ENCODE results near the gene HEY2. TPM values are rescaled to one million over a fixed set of nuclear protein-coding genes. Genes with fewer than 3 reads are reported as not detected.

Gene HEY2
- polyA plus RNA-seq, 3 donors from 2014 or later = 0.72 to 2.1 (median 0.76) TPM

DNA sequence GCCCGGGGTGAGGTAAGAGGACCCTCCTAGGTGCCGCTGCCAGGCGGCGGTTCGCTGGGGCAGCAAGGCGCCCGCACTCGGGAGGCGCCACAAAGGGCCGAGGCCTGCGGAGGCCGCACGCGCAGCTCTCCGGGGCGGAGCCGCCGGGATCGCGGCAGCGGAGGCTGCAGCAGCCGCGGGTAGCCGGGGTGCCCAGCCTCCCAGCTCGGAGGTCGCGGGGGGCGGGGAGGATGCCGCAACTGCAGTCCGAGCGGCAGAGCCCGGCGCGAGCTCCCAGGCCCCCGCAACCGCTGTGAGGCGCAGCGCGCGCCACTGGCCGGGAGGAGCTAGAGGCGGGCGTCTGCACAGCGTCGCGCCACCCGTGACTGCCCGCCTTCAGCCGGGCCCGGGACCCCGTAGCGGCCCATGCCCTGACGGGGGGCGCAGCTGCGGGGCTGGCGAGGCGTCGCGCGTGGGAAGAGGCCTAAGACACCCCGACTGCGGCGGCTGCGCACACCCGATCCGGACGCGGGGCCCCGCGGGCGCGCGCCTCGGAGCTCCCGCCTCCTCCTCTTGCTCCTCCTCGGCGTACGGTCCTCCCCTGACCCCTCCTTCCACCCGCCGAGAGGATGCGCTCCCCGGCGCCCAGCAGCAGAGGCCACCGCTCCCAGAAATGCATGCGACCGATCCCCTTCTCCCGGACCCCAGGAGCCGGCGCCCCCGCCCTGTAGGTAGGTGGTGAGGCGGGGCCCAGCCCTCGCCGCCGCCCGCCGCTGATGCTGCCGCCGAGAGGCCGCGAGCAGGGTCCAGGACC lies 41.1 kb downstream of the HEY2 start, which contains the start of gene NCOA7:
NCOA7 (plus strand) TSS at position 603 of the 793 bp plus-strand sequence. CDS start 24,395 bp downstream, outside the sequence.
- peaks cover 56 to 63% of the 10 kb centered on the region in 2 donors for H3K4me1 Mint-ChIP-seq

DNA sequence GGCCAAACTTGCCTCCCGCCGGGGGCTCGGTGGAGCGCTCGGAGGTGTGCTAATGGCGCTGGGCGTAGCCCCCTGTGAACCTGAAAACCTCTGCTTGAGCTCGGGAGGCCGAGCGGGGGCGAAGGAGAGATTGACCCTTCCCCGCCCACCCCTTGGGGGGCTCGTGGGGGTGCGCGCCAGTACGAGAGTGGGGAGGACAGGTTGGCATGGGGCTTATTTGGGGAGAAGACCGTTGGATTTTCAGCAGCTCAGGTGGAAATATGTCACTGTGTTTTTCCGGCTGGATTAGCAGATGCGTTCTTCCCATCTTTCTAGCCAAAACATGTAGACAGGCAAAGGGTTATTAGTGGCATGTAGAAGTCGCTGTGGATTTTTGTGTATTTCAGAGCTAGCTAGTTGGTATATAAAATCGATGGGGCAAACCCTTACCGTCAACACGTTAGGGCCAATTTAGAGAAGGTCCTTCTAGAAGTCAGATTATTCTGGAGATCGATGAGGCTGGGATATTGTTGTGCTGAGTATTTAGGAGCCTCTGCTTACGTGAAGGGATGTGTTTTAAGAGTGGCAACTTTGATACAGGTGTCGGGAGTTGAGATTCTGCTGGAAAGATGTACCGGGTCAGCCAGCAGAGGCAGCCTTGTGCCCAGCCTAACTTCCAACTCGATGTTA lies 41.9 kb downstream of the HEY2 start:
- H3K9me3 Mint-ChIP-seq = no peaks in the 10 kb centered on the region
- peak overlapping the region; percentile 91 to 98 (median 93) for H3K4me3 Mint-ChIP-seq
- peak overlapping the region; percentile 77 to 95 (median 92) for H3K27ac Mint-ChIP-seq
- peaks cover 0 to 5% (median 0%) of the 10 kb centered on the region in 3 donors for H3K36me3 Mint-ChIP-seq
- peaks cover 0 to 10% (median 4%) of the 10 kb centered on the region in 3 donors for H3K27me3 Mint-ChIP-seq (ENCODE audit: low read depth in 3 of 3)
- H3K4me1 Mint-ChIP-seq = peaks cover 59 to 66% of the 10 kb centered on the region in 2 donors
- peak; percentile 29 to 48 (median 35) for DNase-seq

More for the DNA sequence above, 41.1 kb downstream of the HEY2 start, which contains the start of gene NCOA7:
- H3K27ac Mint-ChIP-seq = peak within 1 kb of the TSS; percentile 94 to 99 (median 98)
- no peaks in the 10 kb centered on the region for H3K9me3 Mint-ChIP-seq
- DNase-seq = peak; percentile 79 to 83 (median 83)
- H3K27me3 Mint-ChIP-seq (ENCODE audit: low read depth in 3 of 3) = peaks cover 0 to 10% (median 4%) of the 10 kb centered on the region in 3 donors
- peak within 1 kb of the TSS; percentile 92 to 98 (median 93) for H3K4me3 Mint-ChIP-seq
- H3K36me3 Mint-ChIP-seq = peaks cover 0 to 5% (median 0%) of the 10 kb centered on the region in 3 donors

DNA sequence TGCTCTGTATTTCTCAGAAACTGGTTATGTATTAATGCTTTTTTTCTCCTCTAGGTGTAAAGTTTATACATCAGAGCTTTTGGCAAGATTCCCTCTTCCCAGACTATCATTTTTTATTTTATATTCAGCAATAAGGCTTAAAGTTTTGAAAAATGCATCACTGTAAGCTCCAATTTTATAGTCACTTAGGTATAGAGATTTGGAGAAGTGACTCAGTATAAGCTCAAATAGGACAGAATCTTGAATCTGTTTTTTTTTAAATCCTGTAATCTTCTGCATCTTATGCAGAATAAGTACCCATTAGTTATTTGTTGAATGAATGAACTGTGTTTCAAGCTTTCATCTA lies 42.4 kb downstream of the HEY2 start:
- Mint-ChIP-seq H3K9me3 (no peaks in the 10 kb centered on the region), H3K4me3 (peak overlapping the region; percentile 91 to 98 (median 93)), H3K36me3 (peaks cover 0 to 5% (median 0%) of the 10 kb centered on the region in 3 donors), H3K27me3 (ENCODE audit: low read depth in 3 of 3) (peaks cover 0 to 10% (median 4%) of the 10 kb centered on the region in 3 donors), H3K4me1 (peaks cover 59 to 66% of the 10 kb centered on the region in 2 donors), H3K27ac (peak overlapping the region; percentile 77 to 95 (median 92))
- DNase-seq = no peak

DNA sequence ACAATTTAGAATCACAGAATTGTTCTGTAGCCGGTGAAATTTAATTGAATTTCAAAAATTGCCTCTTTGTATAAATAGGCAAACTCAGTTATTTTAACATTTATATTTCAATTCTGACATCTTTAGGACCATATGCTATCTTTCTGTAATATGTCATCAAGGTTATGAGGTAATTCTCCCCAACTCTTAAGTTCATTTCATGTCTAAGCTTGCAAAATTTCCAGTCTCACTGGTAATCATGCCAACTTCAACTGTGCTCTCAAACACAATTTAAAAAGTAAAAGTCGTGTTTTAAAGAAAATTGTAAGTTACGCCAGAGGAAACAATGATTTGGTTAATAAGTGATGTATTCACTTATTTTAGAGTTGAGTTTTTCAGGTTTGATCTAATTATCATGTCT lies 42.7 kb downstream of the HEY2 start:
- H3K4me1 Mint-ChIP-seq = peaks cover 58 to 66% of the 10 kb centered on the region in 2 donors
- H3K27ac Mint-ChIP-seq = peak overlapping the region in 2 of 6 donors; percentile 11 to 77
- peaks cover 0 to 10% (median 4%) of the 10 kb centered on the region in 3 donors for H3K27me3 Mint-ChIP-seq (ENCODE audit: low read depth in 3 of 3)
- DNase-seq = no peak
- no peaks in the 10 kb centered on the region for H3K9me3 Mint-ChIP-seq
- H3K36me3 Mint-ChIP-seq = peaks cover 0 to 4% (median 0%) of the 10 kb centered on the region in 3 donors
- peak overlapping the region; percentile 91 to 98 (median 93) for H3K4me3 Mint-ChIP-seq

DNA sequence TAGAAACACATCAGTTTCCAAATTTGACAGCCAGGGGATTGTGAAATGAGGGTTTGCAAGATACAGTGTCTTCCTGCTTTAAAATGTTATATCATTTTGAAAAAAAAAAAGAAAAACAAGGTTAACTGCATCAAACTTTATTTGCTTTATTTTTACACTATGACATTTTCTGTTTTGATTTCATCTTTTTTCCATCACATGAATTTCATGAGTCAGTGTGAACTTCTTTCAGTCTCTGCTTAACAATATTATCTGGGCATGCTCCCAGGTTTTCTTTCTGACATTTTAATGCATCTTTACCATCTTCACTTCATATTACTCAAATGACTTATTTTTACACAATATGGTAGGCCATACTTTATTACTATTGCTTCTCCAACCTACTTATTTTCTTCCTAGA lies 43.2 kb downstream of the HEY2 start:
- H3K4me1 Mint-ChIP-seq = peaks cover 60 to 71% of the 10 kb centered on the region in 2 donors
- no peak for DNase-seq

DNA sequence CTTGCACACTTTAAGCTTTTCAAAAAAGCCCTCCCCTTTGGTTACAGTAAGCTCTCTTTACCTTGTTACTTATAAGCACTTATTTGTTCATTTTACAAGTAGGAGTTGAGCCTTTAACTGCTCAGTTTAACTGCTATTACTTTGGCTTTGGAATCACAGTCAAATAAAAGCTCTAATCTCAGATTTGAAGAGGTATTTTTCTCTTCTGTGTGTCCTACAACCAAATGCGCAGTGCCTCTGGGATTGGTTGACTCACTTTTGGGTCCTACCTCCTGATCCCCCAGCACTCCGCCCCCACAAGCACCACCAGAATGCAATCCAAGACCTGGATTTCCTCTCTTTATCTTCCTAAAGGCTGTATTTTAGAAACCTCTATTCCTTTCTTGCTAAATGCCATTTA lies 43.8 kb downstream of the HEY2 start:
- no peak for DNase-seq
- Mint-ChIP-seq H3K4me3 (peak overlapping the region in 2 of 5 donors; percentile 18 to 41), H3K9me3 (no peaks in the 10 kb centered on the region), H3K36me3 (peaks cover 0 to 4% (median 0%) of the 10 kb centered on the region in 3 donors), H3K27ac (peak overlapping the region in 2 of 6 donors; percentile 24 to 54), H3K4me1 (peaks cover 57 to 71% of the 10 kb centered on the region in 2 donors), H3K27me3 (ENCODE audit: low read depth in 3 of 3) (peaks cover 0 to 10% (median 4%) of the 10 kb centered on the region in 3 donors)

More for the DNA sequence above, 43.2 kb downstream of the HEY2 start:
- Mint-ChIP-seq H3K27ac (peak overlapping the region in 2 of 6 donors; percentile 13 to 60), H3K27me3 (ENCODE audit: low read depth in 3 of 3) (peaks cover 0 to 10% (median 4%) of the 10 kb centered on the region in 3 donors), H3K4me3 (peak overlapping the region in 4 of 5 donors; percentile 15 to 92 (median 41)), H3K36me3 (peaks cover 0 to 3% (median 0%) of the 10 kb centered on the region in 3 donors), H3K9me3 (no peaks in the 10 kb centered on the region)

DNA sequence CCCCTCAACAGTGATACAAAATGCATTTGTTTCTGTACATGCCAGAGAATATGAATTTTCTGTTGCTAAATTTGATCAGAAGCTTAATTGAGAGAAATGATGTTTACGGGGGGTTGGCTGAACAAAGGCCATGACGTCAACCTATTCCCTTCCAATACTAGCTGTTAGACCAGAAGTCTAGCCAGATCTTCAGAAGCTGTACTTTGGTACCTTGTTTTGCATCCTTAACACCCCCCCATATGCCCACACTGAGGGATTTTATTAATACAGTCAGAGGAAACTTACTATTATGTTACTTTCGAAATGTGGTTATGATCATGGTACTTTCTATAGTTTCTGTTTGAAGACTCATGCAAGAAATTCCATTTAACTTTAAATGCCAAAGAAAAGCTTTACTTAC lies 44.4 kb downstream of the HEY2 start:
- Mint-ChIP-seq H3K9me3 (no peaks in the 10 kb centered on the region), H3K36me3 (peaks cover 0 to 5% (median 0%) of the 10 kb centered on the region in 3 donors), H3K4me1 (peaks cover 57 to 71% of the 10 kb centered on the region in 2 donors), H3K27me3 (ENCODE audit: low read depth in 3 of 3) (peaks cover 0 to 10% (median 4%) of the 10 kb centered on the region in 3 donors), H3K4me3 (peak overlapping the region in 1 of 5 donors; percentile 41), H3K27ac (peak overlapping the region in 2 of 6 donors; percentile 40 to 54)
- peak in 1 of 3 donors; percentile 31 for DNase-seq

DNA sequence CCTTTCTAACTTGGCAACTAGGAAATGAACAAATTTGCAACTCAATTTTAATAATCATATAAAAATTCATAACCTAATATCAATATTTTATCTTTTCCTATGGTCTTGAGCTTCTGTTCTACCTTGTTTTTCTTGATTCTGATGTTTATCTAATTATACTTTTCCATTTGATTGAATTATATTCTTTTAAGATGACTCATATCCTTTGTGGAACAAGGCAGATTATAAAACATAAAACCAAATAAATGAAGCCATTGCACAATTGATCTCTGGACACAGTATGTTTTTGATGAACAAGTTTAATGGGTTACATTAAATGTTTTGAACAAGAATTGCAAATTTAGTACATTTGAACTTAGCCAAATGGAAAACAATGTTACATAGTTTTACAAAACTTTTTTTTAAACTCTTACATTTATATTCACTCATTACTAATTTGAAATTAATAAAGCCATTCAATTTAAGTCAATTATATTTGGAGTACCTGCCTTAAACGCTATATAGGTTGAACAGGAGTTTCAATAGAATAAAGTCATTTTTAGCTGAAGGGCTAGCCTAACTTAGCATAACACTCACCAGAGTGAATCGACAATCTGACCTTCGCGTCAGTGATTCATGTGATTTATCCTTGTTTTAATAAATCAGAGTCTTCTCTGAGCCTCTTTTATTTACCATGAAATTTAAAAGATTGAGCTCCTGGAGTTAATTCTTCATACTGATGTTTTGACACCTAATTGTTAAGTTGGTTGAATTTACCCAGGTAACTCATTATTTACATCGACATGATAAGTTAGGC lies 45.1 kb downstream of the HEY2 start:
- no peak for DNase-seq
- H3K4me1 Mint-ChIP-seq = peaks cover 52 to 68% of the 10 kb centered on the region in 2 donors
- no peak overlapping the region for H3K27ac Mint-ChIP-seq
- no peaks in the 10 kb centered on the region for H3K9me3 Mint-ChIP-seq
- H3K4me3 Mint-ChIP-seq = peak overlapping the region in 1 of 5 donors; percentile 41
- peaks cover 0 to 9% (median 4%) of the 10 kb centered on the region in 3 donors for H3K27me3 Mint-ChIP-seq (ENCODE audit: low read depth in 3 of 3)
- peaks cover 0 to 8% (median 0%) of the 10 kb centered on the region in 3 donors for H3K36me3 Mint-ChIP-seq

DNA sequence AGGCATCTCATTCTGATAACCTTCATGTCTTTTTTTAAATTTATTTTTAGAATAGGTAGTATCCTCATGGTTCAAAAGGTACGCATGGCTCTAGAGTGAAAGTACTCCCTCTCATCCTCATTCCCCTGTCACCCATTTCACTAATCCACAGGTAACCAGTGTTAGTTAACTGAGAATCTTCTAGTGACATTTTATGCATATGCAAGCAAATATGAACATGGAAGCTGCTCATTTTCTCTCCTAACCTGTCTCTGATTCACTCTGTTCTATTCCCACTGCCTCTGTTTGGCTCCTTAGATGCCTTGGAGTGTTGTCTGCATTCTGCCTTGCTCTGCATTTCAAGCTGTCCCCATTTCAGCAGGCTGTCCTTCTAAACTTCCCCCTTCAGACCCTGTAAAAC lies 45.9 kb downstream of the HEY2 start:
- Mint-ChIP-seq H3K36me3 (peaks cover 0 to 8% (median 2%) of the 10 kb centered on the region in 3 donors), H3K9me3 (no peaks in the 10 kb centered on the region), H3K4me3 (peak overlapping the region in 1 of 5 donors; percentile 1), H3K27me3 (ENCODE audit: low read depth in 3 of 3) (peaks cover 0 to 2% (median 0%) of the 10 kb centered on the region in 3 donors), H3K4me1 (peaks cover 46 to 62% of the 10 kb centered on the region in 2 donors), H3K27ac (peak overlapping the region in 1 of 6 donors; percentile 3)
- DNase-seq = no peak

DNA sequence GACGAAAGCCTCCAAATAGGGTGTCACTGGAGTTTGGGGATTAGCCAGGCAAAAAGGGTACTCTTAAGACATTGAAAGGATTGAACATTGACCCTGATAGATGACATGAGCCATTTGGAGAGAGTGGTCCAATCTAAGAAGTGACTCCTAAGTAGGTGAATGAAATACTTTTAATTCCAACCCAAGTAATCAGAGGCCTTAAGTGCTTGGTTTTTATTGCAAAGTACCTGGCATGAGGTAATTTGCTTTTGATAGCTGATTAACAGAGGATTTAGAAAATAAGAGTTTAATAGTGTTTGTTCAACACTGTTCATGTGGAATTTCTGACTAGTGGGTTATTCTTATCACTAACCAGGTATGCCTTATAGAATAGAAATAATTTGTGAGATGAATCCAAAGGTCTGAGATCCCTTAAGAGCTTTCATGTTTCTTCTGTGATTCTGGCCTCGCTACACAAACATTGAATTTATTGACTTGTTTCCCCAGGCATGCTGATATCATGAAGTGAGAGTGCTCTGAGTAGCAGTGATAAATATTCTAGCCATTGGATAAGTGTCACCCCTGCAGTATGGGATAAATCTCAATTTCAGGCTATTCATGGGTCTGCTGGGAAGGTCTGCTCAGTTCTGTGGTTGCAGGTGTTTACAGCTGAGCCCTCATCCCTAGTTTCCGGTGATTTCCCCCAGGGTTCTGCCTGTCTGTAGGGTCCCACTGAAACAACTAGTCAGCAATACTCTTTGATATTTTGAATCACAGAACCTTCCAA lies 47.9 kb downstream of the HEY2 start:
- Mint-ChIP-seq H3K27me3 (ENCODE audit: low read depth in 3 of 3) (no peaks in the 10 kb centered on the region), H3K4me3 (no peak overlapping the region), H3K27ac (no peak overlapping the region), H3K36me3 (peaks cover 0 to 8% (median 6%) of the 10 kb centered on the region in 3 donors), H3K9me3 (no peaks in the 10 kb centered on the region), H3K4me1 (peaks cover 41 to 70% of the 10 kb centered on the region in 2 donors)
- no peak for DNase-seq

DNA sequence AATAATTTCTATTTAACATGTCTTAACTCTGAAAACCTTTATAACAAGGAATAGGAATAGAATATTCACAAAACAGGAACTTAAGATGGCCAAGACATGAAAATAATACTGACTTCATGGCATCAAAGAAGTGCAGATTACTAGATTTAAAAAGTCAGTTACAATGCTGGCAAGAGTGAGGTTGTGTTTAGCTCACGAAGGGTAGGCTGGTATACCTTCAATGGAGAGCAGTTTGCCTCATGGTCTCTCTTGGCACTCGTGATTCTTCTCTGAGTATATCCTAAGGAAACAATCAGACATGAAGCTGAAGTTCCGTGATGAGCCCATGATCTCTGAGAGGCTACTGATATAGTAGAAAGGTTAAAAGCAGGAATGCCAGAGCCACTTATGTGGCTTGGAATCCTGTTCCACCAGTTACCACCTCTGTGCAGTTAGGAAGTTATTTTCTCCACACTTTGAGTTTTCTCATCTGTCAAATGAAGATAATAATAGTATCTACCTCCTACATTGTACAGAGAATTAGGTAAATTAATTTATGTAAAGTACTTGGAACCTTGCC lies 48.5 kb downstream of the HEY2 start:
- no peak overlapping the region for H3K4me3 Mint-ChIP-seq
- H3K27me3 Mint-ChIP-seq (ENCODE audit: low read depth in 3 of 3) = no peaks in the 10 kb centered on the region
- H3K9me3 Mint-ChIP-seq = no peaks in the 10 kb centered on the region
- H3K27ac Mint-ChIP-seq = no peak overlapping the region
- H3K4me1 Mint-ChIP-seq = peaks cover 41 to 70% of the 10 kb centered on the region in 2 donors
- DNase-seq = no peak
- peaks cover 0 to 8% (median 6%) of the 10 kb centered on the region in 3 donors for H3K36me3 Mint-ChIP-seq

Measured in immature natural killer cell (primary cell).